H9 (cell line): Measurements from ENCODE around the gene GSE1. TPM values are rescaled to one million over a fixed set of nuclear protein-coding genes. Genes with fewer than 3 reads are reported as not detected.
A peak's percentile ranks its signal among the peaks of the same experiment; 100 is the strongest.

Experiments
- DNase-seq: peaks from one replicate; pipeline ENCODE4 v3.0.0-alpha.2; 2017
- H2AFZ ChIP-seq: one replicate; pipeline ENCODE4 v1.6.1; 2013; ENCODE audit warnings: mild to moderate bottlenecking, low read length, control low read depth, moderate library complexity
- H2AK5ac ChIP-seq: 2 replicates; pipeline ENCODE4 v1.6.1; 2013; ENCODE audit warnings: low read length, control low read depth, mixed read lengths; ENCODE audit not compliant: insufficient read length
- H2BK120ac ChIP-seq: one replicate; pipeline ENCODE4 v1.6.1; 2013; ENCODE audit warnings: low read depth, mild to moderate bottlenecking, low read length, control low read depth, inconsistent platforms; ENCODE audit not compliant: poor library complexity, severe bottlenecking
- H2BK12ac ChIP-seq: 2 replicates; pipeline ENCODE4 v1.6.1; 2013; ENCODE audit warnings: low read length, control low read depth, mixed read lengths, low read depth; ENCODE audit not compliant: insufficient read length
- H2BK15ac ChIP-seq: 2 replicates; pipeline ENCODE4 v1.6.1; 2013; ENCODE audit warnings: low read depth, low read length, control low read depth
- H2BK20ac ChIP-seq: one replicate; pipeline ENCODE4 v1.6.1; 2013; ENCODE audit warnings: low read depth, mild to moderate bottlenecking, low read length, control low read depth, inconsistent platforms; ENCODE audit not compliant: poor library complexity, severe bottlenecking
- H2BK5ac ChIP-seq: 2 replicates; pipeline ENCODE4 v1.6.1; 2013; ENCODE audit warnings: low read length, control low read depth, mixed read lengths; ENCODE audit not compliant: insufficient read length
- H3K14ac ChIP-seq: 2 replicates; pipeline ENCODE4 v1.6.1; 2013; ENCODE audit warnings: low read length, control low read depth; ENCODE audit not compliant: insufficient read depth
- H3K18ac ChIP-seq: 2 replicates; pipeline ENCODE4 v1.6.1; 2013; ENCODE audit warnings: low read depth, mild to moderate bottlenecking, mixed read lengths, low read length, control low read depth; ENCODE audit not compliant: insufficient read length
- H3K23ac ChIP-seq: 2 replicates; pipeline ENCODE4 v1.6.1; 2013; ENCODE audit warnings: low read length, control low read depth, mixed read lengths, low read depth; ENCODE audit not compliant: insufficient read length
- H3K23me2 ChIP-seq: 2 replicates; pipeline ENCODE4 v1.6.1; 2013; ENCODE audit warnings: low read depth, mild to moderate bottlenecking, mixed read lengths, low read length, control low read depth; ENCODE audit not compliant: insufficient read length, poor library complexity, severe bottlenecking
- H3K27ac ChIP-seq: 2 replicates; pipeline ENCODE4 v1.5.1; 2013; ENCODE audit warnings: low read length, control low read depth, mixed read lengths, low read depth; ENCODE audit not compliant: insufficient read length
- H3K27me3 ChIP-seq: 2 replicates; pipeline ENCODE4 v1.6.1; 2013; ENCODE audit warnings: low read length, control low read depth, inconsistent platforms; ENCODE audit not compliant: insufficient read depth
- H3K4ac ChIP-seq: 2 replicates; pipeline ENCODE4 v1.6.1; 2013; ENCODE audit warnings: low read depth, mild to moderate bottlenecking, control low read depth, inconsistent platforms, low read length, moderate library complexity
- H3K4me1 ChIP-seq: 2 replicates; pipeline ENCODE4 v1.6.1; 2013; ENCODE audit warnings: low read length, control low read depth, inconsistent platforms; ENCODE audit not compliant: insufficient read depth
- H3K4me2 ChIP-seq: 2 replicates; pipeline ENCODE4 v1.6.1; 2013; ENCODE audit warnings: low read length, control low read depth, mixed read lengths; ENCODE audit not compliant: insufficient read length, insufficient read depth
- H3K56ac ChIP-seq: 2 replicates; pipeline ENCODE4 v1.6.1; 2013; ENCODE audit warnings: low read depth, mild to moderate bottlenecking, mixed read lengths, low read length, control low read depth; ENCODE audit not compliant: insufficient read length
- H3K79me1 ChIP-seq: 2 replicates; pipeline ENCODE4 v1.6.1; 2013; ENCODE audit warnings: low read depth, mild to moderate bottlenecking, moderate library complexity, low read length, control low read depth, inconsistent platforms; ENCODE audit not compliant: insufficient read depth, poor library complexity, severe bottlenecking
- H3K79me2 ChIP-seq: 2 replicates; pipeline ENCODE4 v1.6.1; 2013; ENCODE audit warnings: low read length, control low read depth, inconsistent platforms; ENCODE audit not compliant: insufficient read depth
- H3K9ac ChIP-seq: 2 replicates; pipeline ENCODE4 v1.6.1; 2013; ENCODE audit warnings: low read length, control low read depth, mixed read lengths; ENCODE audit not compliant: insufficient read length; ENCODE audit errors: extremely low read depth
- H3K9me3 ChIP-seq: one replicate; pipeline ENCODE4 v1.6.1; 2013; ENCODE audit warnings: low read depth, low read length, inconsistent platforms; ENCODE audit not compliant: control insufficient read depth
- H3T11ph ChIP-seq: one replicate; pipeline ENCODE4 v1.6.1; 2013; ENCODE audit warnings: mild to moderate bottlenecking, low read length, control low read depth, inconsistent platforms
- H4K20me1 ChIP-seq: one replicate; pipeline ENCODE4 v1.6.1; 2013; ENCODE audit not compliant: control insufficient read depth, insufficient read length, insufficient read depth
- H4K5ac ChIP-seq: 2 replicates; pipeline ENCODE4 v1.6.1; 2013; ENCODE audit warnings: low read depth, mild to moderate bottlenecking, mixed read lengths, low read length, control low read depth; ENCODE audit not compliant: insufficient read length
- H4K8ac ChIP-seq: replicated peaks from 2 replicates; pipeline ENCODE4 v1.6.1; 2013; ENCODE audit warnings: low read length, control low read depth, mixed read lengths, low read depth; ENCODE audit not compliant: insufficient read length
- H4K91ac ChIP-seq: 2 replicates; pipeline ENCODE4 v1.6.1; 2013; ENCODE audit warnings: low read depth, mild to moderate bottlenecking, moderate library complexity, mixed read lengths, low read length, control low read depth; ENCODE audit not compliant: insufficient read length
- H3K27ac Mint-ChIP-seq, 3 experiments: 2 replicates in 2 of 3; 3 replicates in 1 of 3; pipeline ENCODE4 v1.8.0; 2020 to 2021; ENCODE audit warnings: mixed read lengths in 3 of 3, mild to moderate bottlenecking in 1 of 3, moderate library complexity in 1 of 3
- H3K27me3 Mint-ChIP-seq: 2 replicates; pipeline ENCODE4 v1.8.0; 2021; ENCODE audit warnings: low read depth, mild to moderate bottlenecking, moderate library complexity, mixed read lengths
- H3K36me3 Mint-ChIP-seq, 3 experiments: 2 replicates in 2 of 3; 3 replicates in 1 of 3; pipeline ENCODE4 v1.8.0; 2020 to 2021; ENCODE audit warnings: low read depth in 3 of 3, mixed read lengths in 3 of 3; ENCODE audit not compliant: insufficient read depth in 1 of 3
- H3K4me1 Mint-ChIP-seq, 2 experiments: 2 replicates each; pipeline ENCODE4 v1.8.0; 2020; ENCODE audit warnings: mixed read lengths in 2 of 2
- H3K4me3 Mint-ChIP-seq, 2 experiments: 2 replicates in 1 of 2; 3 replicates in 1 of 2; pipeline ENCODE4 v1.8.0; 2020 to 2021; ENCODE audit warnings: mild to moderate bottlenecking in 2 of 2, mixed read lengths in 2 of 2, moderate library complexity in 1 of 2
- H3K9me3 Mint-ChIP-seq, 2 experiments: 2 replicates in 1 of 2; 3 replicates in 1 of 2; pipeline ENCODE4 v1.8.0; 2020; ENCODE audit warnings: mild to moderate bottlenecking in 2 of 2, mixed read lengths in 2 of 2, moderate library complexity in 1 of 2
- CTCF ChIP-seq: fragments of 200-600 bp; sonication (generic); conservative IDR thresholded peaks from 3 replicates; pipeline ENCODE4 v1.8.0; 2021; ENCODE audit warnings: antibody characterized with exemption, mild to moderate bottlenecking
- WGBS: extraction: QIAGEN DNeasy Blood & Tissue Kit; methylation state at CpG from one replicate; pipeline ENCODE4 v1.1.7; 2013; ENCODE audit warnings: missing lambda C conversion rate, low lambda C conversion rate, mixed read lengths; ENCODE audit not compliant: insufficient read length; ENCODE audit errors: extremely low coverage; 5-methylcytosine and 5-hydroxymethylcytosine counted together
- total RNA-seq: library from RNA; stranded (reverse); gene quantifications from 2 replicates; pipeline ENCODE4 v1.2.1, GENCODE V29; 2021

The GSE1 gene
- total RNA-seq, 1 experiment from 2014 or later: 125 TPM

- Histone ChIP-seq H2AK5ac (no peak overlapping the region), H3K4me2 (peak overlapping the region; percentile 55), H3T11ph (no peak overlapping the region), H3K79me1 (no peaks in the 10 kb centered on the region), H4K5ac (no peak overlapping the region), H2BK20ac (no peak overlapping the region), H3K9ac (no peak overlapping the region), H4K91ac (no peak overlapping the region), H3K23ac (no peak overlapping the region), H4K20me1 (no peaks in the 10 kb centered on the region), H3K27ac (no peak overlapping the region), H4K8ac (no peak overlapping the region), H2BK15ac (no peak overlapping the region), H2AFZ (no peak overlapping the region), H3K79me2 (no peaks in the 10 kb centered on the region; the same call in 1 of the 2 replicates), H3K27me3 (no peaks in the 10 kb centered on the region), H3K9me3 (no peaks in the 10 kb centered on the region), H2BK120ac (no peak overlapping the region), H3K4ac (no peak overlapping the region), H3K18ac (peak overlapping the region; percentile 5), H3K14ac (0 out of 2 replicates have a peak overlapping the region, but pooled peaks have one; percentile 2), H3K56ac (no peak overlapping the region), H2BK5ac (no peak overlapping the region), H3K23me2 (peaks cover 27% of the 10 kb centered on the region), H2BK12ac (no peak overlapping the region), H3K4me1 (peaks cover 8% of the 10 kb centered on the region; the same call in 1 of the 2 replicates)
- Mint-ChIP-seq H3K27ac (peak overlapping the region; percentile 88 to 98 (median 96); a peak in 6 of 7 replicates), H3K36me3 (no peaks in the 10 kb centered on the region), H3K4me1 (peaks cover 50 to 51% of the 10 kb centered on the region in 2 experiments), H3K9me3 (peaks cover 0 to 2% of the 10 kb centered on the region in 2 experiments; a peak in 2 of 5 replicates), H3K4me3 (peak overlapping the region; percentile 56 to 77), H3K27me3 (peaks cover 13% of the 10 kb centered on the region)
- WGBS: no CpG with 5 or more reads among the region's 39 CpGs
- DNase-seq: peak; percentile 96
- TF ChIP-seq CTCF: peak; percentile 99
Measured at GRCh38 chr16:85610446-85611193, 2.5 kb upstream of the GSE1 start.
